Testis (tissue), 2 donors: Measurements from ENCODE around the gene OSCP1.

ENCODE experiments used
- CTCF ChIP-seq, 3 experiments: fragments of 450-650 bp in 2 of 3; fragments of 200-600 bp in 1 of 3; sonication (generic) in 1 of 3; IDR thresholded peaks; one replicate each; pipeline ENCODE4 v1.5.1; 2016 to 2019; ENCODE audit warnings: antibody characterized with exemption in 3 of 3, mild to moderate bottlenecking in 2 of 3, moderate library complexity in 1 of 3
- POLR2A ChIP-seq: fragments of 450-650 bp; IDR thresholded peaks from one replicate; pipeline ENCODE4 v1.6.1; 2017; ENCODE audit warnings: antibody characterized with exemption, mild to moderate bottlenecking, moderate library complexity

- TF ChIP-seq CTCF (IDR thresholded peaks at IDR 0.05), result no peak
- no peak for TF ChIP-seq POLR2A
Observed at GRCh38 chr1:36387141-36387949, 62.9 kb downstream of the OSCP1 start.
